WTC11 (cell line): ENCODE measurements around the gene PLA2G4A. TPM values are rescaled to one million over a fixed set of nuclear protein-coding genes. Genes with fewer than 3 reads are reported as not detected.

Experiments used
- ATAC-seq: fragments of 200-7000 bp; cut with Tn5 transposase; 2 replicates; pipeline ENCODE4 v1.10.0; 2021; ENCODE audit warnings: mild to moderate bottlenecking, moderate library complexity
- CTCF ChIA-PET: fragments of 300-600 bp; sonication (Branson Sonifier 250); formaldehyde crosslinking; loops from one replicate; lab custom pipeline; 2021; ENCODE audit warnings: antibody characterized with exemption; lab: Charles Lee
- POLR2A ChIA-PET: fragments of 350-600 bp; sonication (Branson Sonifier 250); formaldehyde crosslinking; loops from one replicate; lab custom pipeline; 2021; ENCODE audit warnings: antibody characterized with exemption; lab: Charles Lee
- DNase-seq: peaks from one replicate; pipeline ENCODE4 v3.0.0; 2021; ENCODE audit warnings: low spot score
- H3K27ac Mint-ChIP-seq: 2 replicates; pipeline ENCODE4 v1.8.0; 2021; ENCODE audit warnings: mixed read lengths
- H3K27me3 Mint-ChIP-seq: 2 replicates; pipeline ENCODE4 v1.8.0; 2021; ENCODE audit warnings: low read depth, mild to moderate bottlenecking, moderate library complexity, mixed read lengths
- H3K36me3 Mint-ChIP-seq: 2 replicates; pipeline ENCODE4 v1.8.0; 2021; ENCODE audit warnings: mixed read lengths
- H3K4me1 Mint-ChIP-seq: 2 replicates; pipeline ENCODE4 v1.8.0; 2022; ENCODE audit warnings: mixed read lengths
- H3K4me3 Mint-ChIP-seq: 2 replicates; pipeline ENCODE4 v1.8.0; 2021; ENCODE audit warnings: mild to moderate bottlenecking, moderate library complexity, mixed read lengths
- H3K9me3 Mint-ChIP-seq: 2 replicates; pipeline ENCODE4 v1.8.0; 2021; ENCODE audit warnings: mixed read lengths
- AFF4 ChIP-seq: sonication (generic); formaldehyde crosslinking; IDR thresholded peaks from 2 replicates; pipeline ENCODE4 v1.8.1; 2023; ENCODE audit warnings: mild to moderate bottlenecking, missing genetic modification reagents, borderline replicate concordance
- ATF6 ChIP-seq: sonication (generic); formaldehyde crosslinking; IDR thresholded peaks from 2 replicates; pipeline ENCODE4 v1.8.1; 2023; ENCODE audit warnings: mild to moderate bottlenecking, missing genetic modification reagents
- CREM ChIP-seq: sonication (generic); formaldehyde crosslinking; IDR thresholded peaks from 2 replicates; pipeline ENCODE4 v1.8.1; 2022; ENCODE audit warnings: mild to moderate bottlenecking, missing genetic modification reagents, moderate library complexity
- ELF4 ChIP-seq: sonication (generic); formaldehyde crosslinking; IDR thresholded peaks from 2 replicates; pipeline ENCODE4 v1.8.1; 2022; ENCODE audit warnings: low read depth, mild to moderate bottlenecking, moderate library complexity, missing genetic modification reagents
- ETV6 ChIP-seq: sonication (generic); formaldehyde crosslinking; IDR thresholded peaks from 2 replicates; pipeline ENCODE4 v1.8.1; 2022; ENCODE audit warnings: mild to moderate bottlenecking, missing genetic modification reagents
- FOXJ3 ChIP-seq: sonication (generic); formaldehyde crosslinking; IDR thresholded peaks from 2 replicates; pipeline ENCODE4 v1.9.0; 2021; ENCODE audit warnings: missing genetic modification reagents, mild to moderate bottlenecking, borderline replicate concordance
- GRHL2 ChIP-seq: fragments of 250-450 bp; sonication (Bioruptor Pico); IDR thresholded peaks from 2 replicates; pipeline ENCODE4 v1.8.0; 2022; ENCODE audit warnings: mild to moderate bottlenecking, moderate library complexity; ENCODE audit not compliant: insufficient replicate concordance, severe bottlenecking
- MXD4 ChIP-seq: fragments of 250-450 bp; sonication (Bioruptor Pico); IDR thresholded peaks from 2 replicates; pipeline ENCODE4 v1.8.0; 2021; ENCODE audit warnings: mild to moderate bottlenecking, moderate library complexity, borderline replicate concordance
- PRDM15 ChIP-seq: sonication (generic); formaldehyde crosslinking; IDR thresholded peaks from 2 replicates; pipeline ENCODE4 v1.8.0; 2022; ENCODE audit warnings: missing genetic modification reagents
- PREB ChIP-seq: sonication (generic); formaldehyde crosslinking; IDR thresholded peaks from 2 replicates; pipeline ENCODE4 v1.8.1; 2022; ENCODE audit warnings: mild to moderate bottlenecking, missing genetic modification reagents, moderate library complexity, borderline replicate concordance
- ZNF416 ChIP-seq: fragments of 250-450 bp; sonication (Bioruptor Pico); IDR thresholded peaks from 2 replicates; pipeline ENCODE4 v1.9.0; 2021; ENCODE audit warnings: mild to moderate bottlenecking, inconsistent platforms
- ZNF512 ChIP-seq: sonication (generic); formaldehyde crosslinking; IDR thresholded peaks from 2 replicates; pipeline ENCODE4 v1.8.1; 2022; ENCODE audit warnings: missing genetic modification reagents, borderline replicate concordance
- ZNF532 ChIP-seq: fragments of 250-450 bp; sonication (Bioruptor Pico); IDR thresholded peaks from 2 replicates; pipeline ENCODE4 v1.9.0; 2021; ENCODE audit warnings: mild to moderate bottlenecking, borderline replicate concordance
- total RNA-seq: library from RNA; stranded (reverse); gene quantifications from 3 replicates; pipeline ENCODE4 v1.2.3, GENCODE V29; 2021

Gene PLA2G4A
- total RNA-seq, 1 experiment from 2014 or later = 1.3 TPM

GRCh38 chr1:186987065-186987464 is 158.3 kb downstream of the PLA2G4A start (continued):
- TF ChIP-seq ZNF512 (no peak), ETV6 (CRISPR knock-in tag) (no peak)
- TF ChIP-seq, all 79 proteins: peak for 0

GRCh38 chr1:186987769-186988168 is 159.0 kb downstream of the PLA2G4A start:
- Mint-ChIP-seq H3K27ac (no peak overlapping the region), H3K9me3 (no peaks in the 10 kb centered on the region), H3K36me3 (no peaks in the 10 kb centered on the region), H3K4me3 (no peak overlapping the region), H3K4me1 (peaks cover 18% of the 10 kb centered on the region), H3K27me3 (no peaks in the 10 kb centered on the region)
- TF ChIP-seq PREB (no peak), AFF4 (CRISPR knock-in tag) (no peak), PRDM15 (CRISPR knock-in tag) (no peak), ATF6 (CRISPR knock-in tag) (no peak), GRHL2 (CRISPR knock-in tag) (no peak), FOXJ3 (CRISPR knock-in tag) (no peak)
- ATAC-seq (no peak), DNase-seq (no peak)
- CTCF ChIA-PET = interaction anchor here (0.6 to 2.8 kb wide), 7 partner anchors 19 to 383 kb away, joined by 3 to 16 read pairs (median 3); partner anchors contain the start of genes PLA2G4A and PTGS2
- POLR2A ChIA-PET = no interaction called here

GRCh38 chr1:186993996-186994395 is 165.2 kb downstream of the PLA2G4A start:
- POLR2A ChIA-PET = no interaction called here
- no peak overlapping the region for H3K27ac Mint-ChIP-seq
- TF ChIP-seq ZNF532 = no peak
- no peak for TF ChIP-seq ELF4 (CRISPR knock-in tag)
- TF ChIP-seq ZNF416 (CRISPR knock-in tag) = no peak
- no peak for TF ChIP-seq MXD4 (CRISPR knock-in tag)
- no peak for TF ChIP-seq CREM (CRISPR knock-in tag)

More at GRCh38 chr1:186993996-186994395, 165.2 kb downstream of the PLA2G4A start:
- H3K9me3 Mint-ChIP-seq = no peaks in the 10 kb centered on the region
- DNase-seq (no peak), ATAC-seq (no peak)
- no peaks in the 10 kb centered on the region for H3K27me3 Mint-ChIP-seq
- no peaks in the 10 kb centered on the region for H3K4me1 Mint-ChIP-seq
- no peaks in the 10 kb centered on the region for H3K36me3 Mint-ChIP-seq
- no peak overlapping the region for H3K4me3 Mint-ChIP-seq
- CTCF ChIA-PET = no interaction called here
